Measurements from ENCODE around the gene GMNN.

DNA sequence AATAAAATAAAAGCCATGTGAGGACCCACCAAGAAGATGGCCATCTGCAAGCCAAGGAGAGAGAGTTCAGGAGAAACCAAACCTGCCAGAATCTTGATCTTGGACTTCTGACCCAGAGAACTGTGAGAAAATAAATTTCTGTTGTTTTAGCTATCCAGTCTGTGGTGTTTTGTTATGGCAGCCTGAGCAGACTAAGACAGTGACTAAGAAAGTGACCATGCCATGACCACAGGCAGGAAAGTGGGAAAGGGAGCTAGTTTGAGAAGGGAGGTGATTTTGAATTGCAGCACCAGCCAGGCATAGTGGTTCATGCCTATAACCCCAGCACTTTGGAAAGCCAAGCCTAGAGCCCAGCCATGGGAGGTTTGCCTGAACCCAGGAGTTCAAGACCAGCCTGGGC, 33.9 kb upstream of the GMNN start:
- TF ChIP-seq, protein P1, sequence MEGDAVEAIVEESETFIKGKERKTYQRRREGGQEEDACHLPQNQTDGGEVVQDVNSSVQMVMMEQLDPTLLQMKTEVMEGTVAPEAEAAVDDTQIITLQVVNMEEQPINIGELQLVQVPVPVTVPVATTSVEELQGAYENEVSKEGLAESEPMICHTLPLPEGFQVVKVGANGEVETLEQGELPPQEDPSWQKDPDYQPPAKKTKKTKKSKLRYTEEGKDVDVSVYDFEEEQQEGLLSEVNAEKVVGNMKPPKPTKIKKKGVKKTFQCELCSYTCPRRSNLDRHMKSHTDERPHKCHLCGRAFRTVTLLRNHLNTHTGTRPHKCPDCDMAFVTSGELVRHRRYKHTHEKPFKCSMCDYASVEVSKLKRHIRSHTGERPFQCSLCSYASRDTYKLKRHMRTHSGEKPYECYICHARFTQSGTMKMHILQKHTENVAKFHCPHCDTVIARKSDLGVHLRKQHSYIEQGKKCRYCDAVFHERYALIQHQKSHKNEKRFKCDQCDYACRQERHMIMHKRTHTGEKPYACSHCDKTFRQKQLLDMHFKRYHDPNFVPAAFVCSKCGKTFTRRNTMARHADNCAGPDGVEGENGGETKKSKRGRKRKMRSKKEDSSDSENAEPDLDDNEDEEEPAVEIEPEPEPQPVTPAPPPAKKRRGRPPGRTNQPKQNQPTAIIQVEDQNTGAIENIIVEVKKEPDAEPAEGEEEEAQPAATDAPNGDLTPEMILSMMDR (conservative IDR thresholded peaks at IDR 0.05; ENCODE audit: low read depth in 2 of 2) = no peak
- TF ChIP-seq EZH2 (IDR thresholded peaks at IDR 0.05; ENCODE audit: low read depth, unreplicated experiment) (no peak), CREB1 (CRISPR knock-in tag; IDR thresholded peaks at IDR 0.05; ENCODE audit: low read depth) (no peak), REST (IDR thresholded peaks at IDR 0.05; ENCODE audit: unreplicated experiment) (no peak), NANOG (IDR thresholded peaks at IDR 0.05; ENCODE audit: borderline replicate concordance) (no peak), POLR2AphosphoS5 (IDR thresholded peaks at IDR 0.05; ENCODE audit: low read depth) (no peak), ZNF331 (CRISPR knock-in tag; IDR thresholded peaks at IDR 0.05; ENCODE audit: low read depth) (no peak), EZH2phosphoT487 (IDR thresholded peaks at IDR 0.05; ENCODE audit: unreplicated experiment) (no peak), JUNB (IDR thresholded peaks at IDR 0.05; ENCODE audit: unreplicated experiment) (no peak), ZNF114 (CRISPR knock-in tag; IDR thresholded peaks at IDR 0.05) (no peak)
- TF ChIP-seq, protein P2, sequence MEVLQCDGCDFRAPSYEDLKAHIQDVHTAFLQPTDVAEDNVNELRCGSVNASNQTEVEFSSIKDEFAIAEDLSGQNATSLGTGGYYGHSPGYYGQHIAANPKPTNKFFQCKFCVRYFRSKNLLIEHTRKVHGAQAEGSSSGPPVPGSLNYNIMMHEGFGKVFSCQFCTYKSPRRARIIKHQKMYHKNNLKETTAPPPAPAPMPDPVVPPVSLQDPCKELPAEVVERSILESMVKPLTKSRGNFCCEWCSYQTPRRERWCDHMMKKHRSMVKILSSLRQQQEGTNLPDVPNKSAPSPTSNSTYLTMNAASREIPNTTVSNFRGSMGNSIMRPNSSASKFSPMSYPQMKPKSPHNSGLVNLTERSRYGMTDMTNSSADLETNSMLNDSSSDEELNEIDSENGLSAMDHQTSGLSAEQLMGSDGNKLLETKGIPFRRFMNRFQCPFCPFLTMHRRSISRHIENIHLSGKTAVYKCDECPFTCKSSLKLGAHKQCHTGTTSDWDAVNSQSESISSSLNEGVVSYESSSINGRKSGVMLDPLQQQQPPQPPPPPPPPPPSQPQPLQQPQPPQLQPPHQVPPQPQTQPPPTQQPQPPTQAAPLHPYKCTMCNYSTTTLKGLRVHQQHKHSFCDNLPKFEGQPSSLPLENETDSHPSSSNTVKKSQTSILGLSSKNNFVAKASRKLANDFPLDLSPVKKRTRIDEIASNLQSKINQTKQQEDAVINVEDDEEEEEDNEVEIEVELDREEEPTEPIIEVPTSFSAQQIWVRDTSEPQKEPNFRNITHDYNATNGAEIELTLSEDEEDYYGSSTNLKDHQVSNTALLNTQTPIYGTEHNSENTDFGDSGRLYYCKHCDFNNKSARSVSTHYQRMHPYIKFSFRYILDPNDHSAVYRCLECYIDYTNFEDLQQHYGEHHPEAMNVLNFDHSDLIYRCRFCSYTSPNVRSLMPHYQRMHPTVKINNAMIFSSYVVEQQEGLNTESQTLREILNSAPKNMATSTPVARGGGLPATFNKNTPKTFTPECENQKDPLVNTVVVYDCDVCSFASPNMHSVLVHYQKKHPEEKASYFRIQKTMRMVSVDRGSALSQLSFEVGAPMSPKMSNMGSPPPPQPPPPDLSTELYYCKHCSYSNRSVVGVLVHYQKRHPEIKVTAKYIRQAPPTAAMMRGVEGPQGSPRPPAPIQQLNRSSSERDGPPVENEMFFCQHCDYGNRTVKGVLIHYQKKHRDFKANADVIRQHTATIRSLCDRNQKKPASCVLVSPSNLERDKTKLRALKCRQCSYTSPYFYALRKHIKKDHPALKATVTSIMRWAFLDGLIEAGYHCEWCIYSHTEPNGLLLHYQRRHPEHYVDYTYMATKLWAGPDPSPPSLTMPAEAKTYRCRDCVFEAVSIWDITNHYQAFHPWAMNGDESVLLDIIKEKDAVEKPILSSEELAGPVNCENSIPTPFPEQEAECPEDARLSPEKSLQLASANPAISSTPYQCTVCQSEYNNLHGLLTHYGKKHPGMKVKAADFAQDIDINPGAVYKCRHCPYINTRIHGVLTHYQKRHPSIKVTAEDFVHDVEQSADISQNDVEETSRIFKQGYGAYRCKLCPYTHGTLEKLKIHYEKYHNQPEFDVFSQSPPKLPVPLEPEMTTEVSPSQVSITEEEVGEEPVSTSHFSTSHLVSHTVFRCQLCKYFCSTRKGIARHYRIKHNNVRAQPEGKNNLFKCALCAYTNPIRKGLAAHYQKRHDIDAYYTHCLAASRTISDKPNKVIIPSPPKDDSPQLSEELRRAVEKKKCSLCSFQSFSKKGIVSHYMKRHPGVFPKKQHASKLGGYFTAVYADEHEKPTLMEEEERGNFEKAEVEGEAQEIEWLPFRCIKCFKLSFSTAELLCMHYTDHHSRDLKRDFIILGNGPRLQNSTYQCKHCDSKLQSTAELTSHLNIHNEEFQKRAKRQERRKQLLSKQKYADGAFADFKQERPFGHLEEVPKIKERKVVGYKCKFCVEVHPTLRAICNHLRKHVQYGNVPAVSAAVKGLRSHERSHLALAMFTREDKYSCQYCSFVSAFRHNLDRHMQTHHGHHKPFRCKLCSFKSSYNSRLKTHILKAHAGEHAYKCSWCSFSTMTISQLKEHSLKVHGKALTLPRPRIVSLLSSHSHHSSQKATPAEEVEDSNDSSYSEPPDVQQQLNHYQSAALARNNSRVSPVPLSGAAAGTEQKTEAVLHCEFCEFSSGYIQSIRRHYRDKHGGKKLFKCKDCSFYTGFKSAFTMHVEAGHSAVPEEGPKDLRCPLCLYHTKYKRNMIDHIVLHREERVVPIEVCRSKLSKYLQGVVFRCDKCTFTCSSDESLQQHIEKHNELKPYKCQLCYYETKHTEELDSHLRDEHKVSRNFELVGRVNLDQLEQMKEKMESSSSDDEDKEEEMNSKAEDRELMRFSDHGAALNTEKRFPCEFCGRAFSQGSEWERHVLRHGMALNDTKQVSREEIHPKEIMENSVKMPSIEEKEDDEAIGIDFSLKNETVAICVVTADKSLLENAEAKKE (CRISPR knock-in tag; IDR thresholded peaks at IDR 0.05) = no peak
- TF ChIP-seq, protein P3, sequence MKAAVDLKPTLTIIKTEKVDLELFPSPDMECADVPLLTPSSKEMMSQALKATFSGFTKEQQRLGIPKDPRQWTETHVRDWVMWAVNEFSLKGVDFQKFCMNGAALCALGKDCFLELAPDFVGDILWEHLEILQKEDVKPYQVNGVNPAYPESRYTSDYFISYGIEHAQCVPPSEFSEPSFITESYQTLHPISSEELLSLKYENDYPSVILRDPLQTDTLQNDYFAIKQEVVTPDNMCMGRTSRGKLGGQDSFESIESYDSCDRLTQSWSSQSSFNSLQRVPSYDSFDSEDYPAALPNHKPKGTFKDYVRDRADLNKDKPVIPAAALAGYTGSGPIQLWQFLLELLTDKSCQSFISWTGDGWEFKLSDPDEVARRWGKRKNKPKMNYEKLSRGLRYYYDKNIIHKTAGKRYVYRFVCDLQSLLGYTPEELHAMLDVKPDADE (IDR thresholded peaks at IDR 0.05) = no peak
